ENCODE data around the gene CTRB1.

The CTRB1 gene

DNA sequence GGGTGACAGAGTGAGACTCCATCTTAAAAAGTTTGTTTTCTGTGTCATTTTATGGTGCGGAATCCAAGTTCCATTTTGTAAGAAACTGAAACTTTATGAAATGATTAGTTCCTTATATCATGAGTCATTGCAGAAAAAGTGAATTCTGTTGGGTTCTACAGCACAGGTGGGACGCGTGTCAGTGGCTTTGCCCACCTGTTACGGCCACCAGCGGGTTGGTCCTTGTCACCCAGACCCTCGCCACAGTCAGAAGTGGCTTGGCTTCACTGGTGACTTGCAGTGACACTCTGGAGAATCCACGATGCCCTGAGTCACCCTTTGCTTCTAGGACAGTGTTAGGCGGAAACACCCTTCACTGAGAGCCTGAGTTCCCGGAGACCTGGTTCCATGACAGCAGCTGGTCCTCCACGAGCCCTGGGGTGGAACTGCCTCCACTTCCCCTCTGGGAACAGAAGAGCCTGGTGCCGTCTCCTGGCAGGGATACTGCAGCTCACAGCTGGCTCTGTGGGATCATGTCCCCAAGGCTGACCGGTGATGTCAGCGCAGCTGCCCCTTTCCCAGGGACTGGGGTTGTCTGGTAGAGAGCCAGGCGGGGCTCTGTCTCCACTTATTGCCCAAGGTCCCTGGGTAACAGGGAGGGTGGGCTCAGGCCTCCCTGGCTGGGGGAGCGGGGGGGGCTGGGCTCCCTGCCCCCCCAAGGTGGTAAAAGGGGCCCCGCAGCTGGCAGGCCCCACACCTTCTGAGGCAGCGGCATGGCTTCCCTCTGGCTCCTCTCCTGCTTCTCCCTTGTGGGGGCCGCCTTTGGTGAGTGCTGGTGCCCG, at the start of gene CTRB1:
TSS of gene CTRB1 (plus strand) at position 733 of the 821 bp plus-strand sequence. CDS start at position 753, 20 bp downstream.
- no peak for DNase-seq

DNA sequence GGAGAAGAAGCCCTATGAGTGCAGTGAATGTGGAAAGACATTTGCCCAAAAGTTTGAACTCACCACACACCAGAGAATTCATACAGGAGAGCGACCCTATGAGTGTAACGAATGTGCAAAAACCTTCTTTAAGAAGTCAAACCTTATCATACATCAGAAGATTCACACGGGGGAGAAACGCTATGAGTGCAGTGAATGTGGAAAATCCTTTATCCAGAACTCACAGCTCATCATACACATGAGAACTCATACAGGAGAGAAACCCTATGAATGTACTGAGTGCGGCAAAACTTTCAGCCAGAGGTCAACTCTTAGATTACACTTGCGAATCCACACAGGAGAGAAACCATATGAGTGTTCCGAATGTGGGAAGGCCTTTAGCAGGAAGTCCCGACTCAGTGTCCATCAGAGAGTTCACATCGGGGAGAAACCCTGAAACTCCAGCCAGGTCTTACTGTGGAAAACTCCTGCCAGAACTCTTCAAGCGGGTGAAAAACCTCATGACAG, 48.8 kb upstream of the CTRB1 start:
- DNase-seq = no peak

DNA sequence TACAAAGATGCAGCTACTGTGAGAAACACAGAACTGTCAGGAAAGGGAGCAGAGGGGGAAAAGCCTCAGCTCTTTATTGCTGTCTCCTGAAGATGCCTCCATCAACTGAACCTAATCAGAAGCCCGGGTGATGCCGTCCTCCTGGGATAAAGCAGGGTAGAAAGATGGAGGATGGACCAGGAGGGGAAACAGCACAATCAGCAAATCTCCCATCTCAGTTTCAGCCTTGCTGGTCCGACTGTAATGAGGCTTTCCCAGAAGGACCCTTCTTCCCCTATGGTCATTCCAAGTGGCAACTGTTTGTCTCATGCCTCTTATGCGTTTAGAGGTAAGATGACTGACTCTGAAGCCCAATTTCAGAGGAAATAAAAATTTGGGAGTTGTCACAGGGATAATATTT, 46.2 kb upstream of the CTRB1 start:
- DNase-seq = no peak

DNA sequence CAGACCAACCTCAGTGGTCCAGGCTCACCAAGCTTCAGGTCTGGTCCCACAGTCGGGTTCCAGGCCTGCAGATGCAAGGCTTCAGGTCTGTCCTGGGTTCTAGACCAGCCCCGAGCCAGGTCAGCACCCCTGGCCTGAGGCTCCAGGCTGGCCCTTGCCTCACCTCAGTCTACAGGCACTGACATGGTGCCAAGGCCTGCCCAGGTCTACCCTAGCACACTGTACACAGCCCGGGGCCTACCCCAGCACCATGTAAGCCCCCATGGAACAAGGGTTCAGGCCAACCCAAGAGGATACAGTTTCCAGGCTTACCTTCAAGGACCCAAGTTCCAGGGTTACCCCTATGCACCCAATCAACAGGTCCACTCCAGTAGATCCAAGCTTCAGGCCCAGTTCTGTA, 43.7 kb upstream of the CTRB1 start:
- no peak for DNase-seq

DNA sequence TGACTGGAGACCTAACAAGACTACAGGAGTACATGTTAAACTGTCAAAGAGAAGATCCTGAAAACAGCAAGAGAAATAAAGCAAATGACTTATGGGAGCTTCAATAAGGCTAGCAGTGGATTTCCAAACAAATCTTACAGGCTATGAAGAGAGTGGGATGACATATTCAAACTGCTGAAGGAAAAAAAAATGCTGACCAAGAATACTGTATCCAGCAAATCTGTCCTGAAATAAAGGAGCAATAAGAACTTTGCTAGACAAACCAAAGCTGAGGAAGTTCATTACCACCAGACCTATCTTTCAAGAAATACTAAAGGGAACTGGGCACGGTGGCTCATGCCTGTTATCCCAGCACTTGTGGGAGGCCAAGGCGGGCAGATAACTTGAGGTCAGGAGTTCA, 41.9 kb upstream of the CTRB1 start:
- DNase-seq = no peak

DNA sequence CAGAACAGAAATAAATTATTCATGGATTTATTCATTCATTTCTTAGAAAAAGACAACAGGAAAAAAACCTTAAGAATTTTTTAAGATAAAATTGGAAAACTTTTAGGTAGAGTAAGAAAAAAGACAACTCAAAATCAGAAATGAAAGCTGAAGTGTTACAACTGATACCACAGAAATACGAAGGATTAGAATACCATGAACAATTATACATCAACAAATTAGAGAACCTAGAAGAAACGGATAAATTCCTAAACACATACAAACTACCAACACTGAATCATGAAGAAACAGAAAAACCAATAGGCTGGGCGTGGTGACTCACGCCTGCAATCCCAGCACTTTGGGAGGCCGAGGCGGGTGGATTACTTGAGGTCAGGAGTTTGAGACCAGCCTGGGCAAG, 39.6 kb upstream of the CTRB1 start:
- no peak for DNase-seq

DNA sequence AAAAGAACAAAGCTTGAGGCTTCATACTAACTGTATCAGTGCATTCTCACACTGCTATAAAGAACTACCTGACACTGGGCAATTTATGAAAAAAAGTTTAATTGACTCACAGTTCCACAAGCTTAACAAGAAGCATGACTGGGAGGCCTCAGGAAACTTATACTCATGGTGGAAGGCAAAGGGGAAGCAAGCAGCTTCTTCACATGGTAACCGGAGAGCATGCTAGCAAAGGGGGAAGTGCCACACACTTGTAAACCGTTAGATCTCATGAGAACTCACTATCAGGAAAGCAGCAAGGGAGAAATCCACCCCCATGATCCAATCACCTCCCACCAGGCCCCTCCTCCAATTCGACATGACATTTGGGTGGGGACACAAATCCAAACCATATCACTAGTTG, 37.2 kb upstream of the CTRB1 start:
- DNase-seq = no peak

DNA sequence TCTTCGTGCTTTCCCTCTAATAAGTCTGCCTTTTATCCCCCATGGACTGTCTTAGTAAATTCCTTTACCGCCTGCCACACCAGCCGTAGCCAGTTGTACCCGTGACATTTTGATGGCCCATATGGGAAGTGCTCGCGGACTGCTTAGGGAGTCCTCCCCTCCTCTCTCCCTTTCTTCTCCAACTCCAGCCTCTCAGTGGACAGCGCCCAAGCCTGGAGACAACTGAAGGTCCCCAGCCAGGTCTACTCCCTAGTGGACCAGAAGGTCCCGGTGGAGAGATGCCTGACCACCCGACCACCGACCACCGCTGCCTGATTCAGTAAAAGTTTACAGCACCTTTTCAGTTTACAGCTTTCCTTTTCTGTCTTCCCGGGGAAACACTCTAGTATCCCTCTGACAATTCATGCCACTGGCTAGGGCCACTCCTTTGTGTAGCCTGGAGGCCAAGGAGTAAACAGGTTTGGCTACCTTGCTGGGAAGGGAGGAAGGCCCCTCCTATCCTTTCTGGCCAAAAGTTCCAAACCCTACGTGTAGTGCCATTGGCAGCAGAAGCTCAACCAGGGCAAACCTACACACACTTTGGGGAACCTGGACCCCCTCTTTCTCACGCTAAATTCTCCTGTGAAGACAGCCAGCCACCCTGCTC, 29.8 kb upstream of the CTRB1 start:
- DNase-seq = no peak

DNA sequence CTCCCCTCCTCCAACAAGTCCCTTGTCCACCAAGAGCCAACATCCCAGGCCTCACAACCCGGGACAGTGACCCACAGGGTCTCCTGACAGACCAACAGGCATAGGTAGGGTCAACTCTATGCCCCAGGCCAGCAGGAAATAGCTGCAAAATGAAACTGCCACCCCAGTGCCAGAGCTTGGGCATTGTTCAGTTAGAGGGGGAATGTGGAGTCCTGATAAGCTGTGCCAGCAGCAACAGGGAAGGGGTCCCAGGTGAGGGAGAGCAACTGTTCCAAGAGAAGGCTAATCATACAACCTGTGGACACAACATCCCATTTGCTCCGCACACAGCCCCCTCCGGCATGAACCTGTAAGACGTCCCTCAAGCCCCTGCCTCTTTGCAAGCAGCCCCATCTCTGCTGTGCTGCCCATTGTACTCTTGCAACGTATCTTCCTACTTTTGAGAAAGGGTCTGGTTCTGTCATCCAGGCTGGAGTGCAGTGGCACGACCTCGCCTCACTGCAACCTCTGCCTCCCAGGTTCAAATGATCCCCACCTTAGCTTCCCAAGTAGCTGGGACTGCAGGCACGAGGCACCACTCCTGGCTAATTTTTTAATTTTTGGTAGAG, 29.0 kb upstream of the CTRB1 start:
- DNase-seq = no peak

DNA sequence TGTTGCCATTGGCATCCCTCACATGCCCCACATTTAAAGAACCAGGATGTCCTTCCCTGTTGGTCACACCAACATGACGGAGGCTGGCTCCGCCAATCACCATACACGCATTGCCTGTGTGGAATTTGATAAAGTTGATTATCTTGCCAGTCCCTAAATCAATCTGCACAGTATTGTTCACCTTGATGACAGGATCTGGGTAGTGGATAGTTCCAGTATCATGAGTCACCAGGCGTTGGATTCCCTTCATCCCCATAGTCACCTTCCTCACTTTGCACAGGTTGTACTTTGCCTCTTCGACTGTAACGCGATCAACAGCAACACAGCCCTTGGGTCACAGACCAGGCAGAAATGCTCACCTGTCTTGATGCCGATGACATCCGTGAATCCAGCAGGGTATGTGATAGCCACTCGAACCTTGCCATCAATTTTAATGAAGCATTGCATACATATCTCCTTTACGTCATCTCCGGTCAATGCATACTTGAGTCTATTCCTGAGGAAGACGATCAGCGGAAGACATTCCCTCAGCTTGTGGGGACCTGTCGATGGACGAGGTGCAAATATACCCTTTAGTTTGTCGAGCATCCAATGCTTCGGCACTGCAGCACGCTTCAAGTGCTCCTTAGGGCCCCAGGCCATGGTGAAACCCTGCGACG, 26.1 kb upstream of the CTRB1 start:
- no peak for DNase-seq

DNA sequence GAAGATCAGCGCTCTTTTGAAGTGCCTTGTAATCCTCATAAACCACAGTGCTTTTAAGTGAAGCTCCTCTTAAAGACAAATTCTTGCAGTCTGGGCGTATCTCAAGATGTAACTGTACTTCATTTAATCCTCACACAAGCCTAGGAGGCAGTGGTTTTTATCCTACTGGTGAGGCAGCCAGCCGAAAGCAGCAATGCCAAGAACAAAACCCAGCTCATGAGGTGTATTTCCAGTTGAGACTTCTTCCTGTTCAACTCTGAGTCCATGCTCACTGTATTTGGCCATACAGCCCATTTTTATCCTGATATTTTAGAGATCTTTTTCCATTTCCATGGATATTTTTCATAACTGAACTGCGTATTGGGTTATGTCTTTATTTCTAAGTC, 25.5 kb upstream of the CTRB1 start:
- no peak for DNase-seq

DNA sequence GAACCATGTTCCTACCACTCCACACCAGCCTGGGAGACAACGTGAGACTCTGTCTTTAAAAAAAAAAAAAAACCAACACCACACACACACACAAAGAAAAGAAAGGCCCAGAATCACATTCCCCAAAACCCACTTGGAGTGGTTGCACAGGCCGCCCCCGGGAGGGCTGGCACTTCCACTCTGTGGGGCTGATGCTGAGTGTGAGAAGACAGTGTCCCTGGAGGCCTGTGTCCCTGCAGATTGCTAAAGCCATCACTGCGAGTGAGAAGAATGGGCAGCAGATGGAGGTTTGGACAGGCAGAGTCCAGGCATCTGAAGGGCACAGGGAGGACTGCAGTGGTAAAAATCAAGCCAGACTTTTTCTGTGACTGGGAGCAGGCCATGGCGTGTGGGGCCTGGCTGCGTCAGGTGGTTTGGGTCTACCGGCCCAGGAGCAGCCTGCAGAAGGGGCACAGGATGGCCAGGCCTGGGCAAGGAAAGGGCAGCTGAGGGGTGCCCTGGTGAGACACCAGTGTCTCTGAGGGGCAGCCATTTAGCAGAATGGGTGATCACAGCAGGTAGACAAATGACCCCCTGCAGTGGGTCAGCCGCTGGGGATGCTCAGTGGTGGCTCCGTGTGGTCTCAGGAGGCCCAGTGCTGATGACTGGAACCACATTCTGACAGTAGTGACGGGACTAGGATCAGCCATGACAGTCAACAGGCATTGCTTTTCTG, 24.9 kb upstream of the CTRB1 start:
- no peak for DNase-seq

DNA sequence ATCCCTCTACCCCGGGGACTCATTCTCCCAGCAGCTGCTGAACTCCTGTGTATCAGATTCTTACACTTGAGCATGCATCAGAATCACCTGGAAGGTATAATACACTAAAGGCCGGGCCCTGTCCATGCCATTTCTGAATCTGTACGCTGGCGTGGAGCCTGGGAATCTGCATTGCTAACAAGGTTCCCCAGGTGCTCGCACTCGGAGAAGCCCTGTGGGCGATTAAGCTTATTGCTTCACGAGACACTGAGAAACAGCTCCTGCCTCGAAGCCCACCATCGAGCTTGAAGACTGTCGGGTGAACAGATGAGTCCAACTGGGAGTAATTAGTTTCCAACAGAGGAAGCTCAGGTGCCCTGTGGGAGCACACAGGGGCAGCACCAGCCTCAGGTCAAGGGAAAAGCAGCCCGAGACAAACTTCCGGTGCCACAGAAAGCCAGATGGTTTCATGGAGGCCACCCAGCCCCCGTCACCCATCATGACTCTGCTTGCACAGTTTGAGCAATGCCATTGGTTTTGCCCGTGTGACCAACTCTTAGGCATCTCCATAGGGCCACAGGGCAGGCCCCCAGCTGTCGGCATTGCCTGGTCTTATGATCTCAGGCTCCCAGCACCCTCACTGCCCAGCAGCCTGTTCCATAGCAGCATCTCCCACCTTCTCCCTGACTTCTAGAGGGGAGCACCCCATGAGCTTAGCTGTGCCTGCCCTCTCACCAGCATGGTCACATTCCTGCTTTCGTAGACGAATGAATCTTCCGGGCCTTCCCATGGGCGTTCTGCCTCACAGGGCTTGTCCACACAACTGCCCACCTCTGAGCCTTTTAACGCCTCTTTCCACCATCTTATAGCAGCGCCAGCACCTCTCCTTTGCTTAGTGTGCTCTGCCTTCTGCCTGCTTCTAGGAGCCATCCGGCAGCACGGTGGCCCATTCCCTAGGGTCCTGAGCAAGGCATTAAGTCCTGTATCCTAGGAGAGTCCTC, 22.7 kb upstream of the CTRB1 start:
- no peak for DNase-seq

DNA sequence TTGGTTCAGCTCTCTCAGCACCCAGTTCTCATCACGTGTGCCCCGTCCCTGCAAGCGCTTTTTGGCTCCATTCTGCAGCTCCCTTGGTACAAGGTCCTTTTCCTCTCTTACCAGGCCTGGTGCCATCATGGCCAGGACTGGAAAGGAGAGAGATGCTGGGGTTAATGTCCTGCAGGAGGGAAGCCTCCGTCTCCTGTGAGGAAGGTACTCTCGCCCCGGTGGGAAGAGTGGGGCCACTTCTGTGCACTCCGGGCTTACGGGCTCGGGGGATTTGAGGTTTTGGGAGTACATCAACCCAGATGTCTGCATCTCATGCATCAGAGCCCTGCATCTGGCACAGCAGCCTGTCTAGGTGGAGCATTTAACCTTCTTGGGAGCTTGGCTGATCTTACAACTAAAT, 22.0 kb upstream of the CTRB1 start:
- DNase-seq = no peak

DNA sequence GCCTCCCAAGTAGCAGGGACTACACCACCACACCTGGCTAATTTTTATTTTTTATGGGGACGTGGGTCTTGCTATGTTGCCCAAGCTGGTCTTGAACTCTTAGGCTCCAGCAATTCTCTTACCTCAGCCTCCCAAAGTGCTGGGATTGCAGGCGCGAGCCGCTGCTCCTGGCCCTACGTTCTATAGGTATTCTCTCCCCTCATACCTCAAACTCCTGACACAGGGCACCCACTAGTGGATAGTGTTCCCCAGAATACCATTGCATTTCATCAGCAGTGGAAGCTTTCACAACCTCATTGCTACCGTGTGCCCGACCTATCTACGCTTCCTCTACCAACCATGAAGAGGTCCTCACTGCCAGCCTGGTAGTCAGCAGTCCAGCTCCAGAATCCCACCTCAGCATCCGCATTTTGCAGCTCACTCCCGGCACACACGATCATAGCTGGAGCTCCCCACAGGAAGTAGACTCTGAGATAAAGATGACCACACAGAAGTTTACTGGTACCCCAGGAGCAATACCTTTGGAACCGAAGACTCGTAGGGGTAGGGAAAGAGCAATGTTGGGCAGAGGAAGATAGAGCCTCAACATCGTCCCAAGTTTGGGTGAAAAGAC, 21.2 kb upstream of the CTRB1 start:
- no peak for DNase-seq

DNA sequence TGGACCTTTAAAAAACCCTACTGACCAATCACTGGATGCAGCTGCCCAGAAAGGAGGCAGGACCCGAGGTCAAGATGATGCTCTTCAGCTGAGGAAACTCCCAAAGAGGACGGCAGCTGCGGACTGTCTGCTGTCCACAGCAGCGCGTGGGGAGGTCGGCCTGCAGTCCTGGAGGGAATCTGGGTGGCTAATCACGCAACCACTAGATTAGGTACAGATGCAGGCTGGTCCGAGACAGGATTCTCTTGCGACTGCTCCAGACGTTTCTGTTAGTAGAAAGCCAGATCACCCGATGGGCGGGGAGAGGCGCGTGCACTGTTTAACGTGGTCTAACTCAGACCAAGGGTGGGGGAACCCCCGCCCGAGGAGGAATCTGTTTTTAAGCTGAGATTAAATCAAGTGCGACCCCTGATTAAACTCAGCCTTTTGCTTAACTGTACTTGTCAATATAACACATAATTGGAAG, 20.6 kb upstream of the CTRB1 start:
- DNase-seq = no peak

DNA sequence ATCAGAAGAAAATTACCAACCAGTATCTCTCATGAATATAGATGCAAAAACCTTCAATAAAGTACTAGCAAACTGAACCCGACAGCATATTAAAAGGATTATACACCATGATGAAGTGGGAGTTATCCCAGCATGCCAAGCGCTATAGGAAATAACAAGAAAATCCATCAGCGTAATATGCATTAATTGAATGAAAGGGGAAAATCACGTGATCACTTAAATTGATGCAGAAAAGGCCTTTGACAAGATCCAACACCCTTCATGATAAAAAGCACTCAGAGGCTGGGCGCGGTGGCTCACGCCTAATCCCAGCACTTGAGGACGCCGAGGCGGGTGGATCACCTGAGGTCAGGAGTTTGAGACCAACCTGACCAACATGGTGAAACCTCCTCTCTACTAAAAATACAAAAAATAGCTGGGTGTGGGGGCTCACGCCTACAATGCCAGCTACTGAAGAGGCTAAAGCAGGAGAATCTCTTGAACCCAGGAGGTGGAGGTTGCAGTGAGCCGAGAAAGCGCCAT, 16.7 kb upstream of the CTRB1 start:
- DNase-seq = no peak

DNA sequence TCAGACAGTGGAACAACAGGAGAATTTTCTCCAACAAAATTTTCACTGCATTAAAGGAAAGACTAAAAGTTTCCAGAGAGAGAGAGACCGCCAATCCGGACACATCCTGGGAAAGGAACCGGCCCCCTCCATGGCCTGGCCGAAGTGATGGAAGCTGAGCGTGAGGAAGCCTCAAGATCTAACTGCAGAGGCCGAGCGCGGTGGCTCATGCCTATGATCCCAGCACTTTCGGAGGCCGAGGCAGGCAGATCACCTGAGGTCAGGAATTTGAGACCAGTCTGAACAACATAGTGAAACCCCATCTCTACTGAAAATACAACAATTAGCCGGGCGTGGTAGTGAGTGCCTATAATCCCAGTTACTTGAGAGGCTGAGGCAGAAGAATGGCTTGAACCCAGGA, 15.7 kb upstream of the CTRB1 start:
- no peak for DNase-seq

DNA sequence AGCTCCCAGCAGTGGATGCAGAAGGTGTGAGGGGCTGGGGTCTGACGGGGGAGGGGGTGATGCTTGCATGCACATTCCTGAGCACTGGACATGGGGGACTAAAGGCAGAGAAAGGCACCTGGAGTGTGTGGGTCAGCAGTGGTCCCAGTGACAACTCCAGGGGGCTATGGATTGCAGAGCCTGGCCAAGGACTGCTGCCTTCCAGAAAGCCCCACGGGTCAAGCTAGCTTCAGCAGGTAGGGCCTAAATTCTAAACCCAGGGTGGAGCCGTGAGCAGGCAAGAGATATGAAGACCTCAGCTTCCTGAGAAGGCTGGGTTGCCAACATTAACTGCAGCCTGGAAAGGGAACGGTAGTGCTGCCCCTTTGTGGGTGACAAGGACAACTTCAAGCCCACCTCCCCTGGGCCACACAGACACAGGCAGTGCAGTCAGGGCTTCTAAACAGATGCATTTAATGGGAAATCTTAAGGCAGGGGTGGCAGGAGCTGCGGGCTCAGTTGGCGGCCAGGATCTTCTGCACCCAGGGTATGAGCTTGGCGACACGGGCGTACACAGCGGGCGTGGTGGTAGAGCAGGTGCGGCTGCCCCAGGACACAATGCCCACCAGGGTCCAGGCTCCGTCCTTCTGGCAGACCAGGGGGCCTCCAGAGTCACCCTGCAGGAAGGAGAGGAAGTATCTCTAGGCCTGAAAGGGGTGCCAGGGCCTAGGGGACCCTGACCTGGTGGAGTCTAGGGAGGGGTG, 14.9 kb upstream of the CTRB1 start:
- DNase-seq = no peak

DNA sequence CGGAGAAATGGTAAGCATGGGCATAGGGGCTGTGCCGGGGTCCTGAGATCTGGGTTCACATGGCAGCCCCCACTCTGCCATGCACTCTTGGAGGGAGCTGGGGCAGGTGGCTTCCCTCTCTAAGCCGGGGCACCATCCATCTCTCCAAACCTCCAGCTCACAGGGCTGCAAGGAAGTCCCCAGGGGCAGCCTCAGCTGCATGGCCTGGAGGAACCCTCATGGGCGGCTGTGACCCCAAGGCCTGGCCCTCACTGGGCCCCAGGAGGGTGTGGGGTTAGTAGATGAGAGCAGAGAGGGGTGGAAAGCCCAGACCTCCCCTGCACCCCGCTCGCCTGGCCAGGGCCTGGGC, 14.4 kb upstream of the CTRB1 start:
- no peak for DNase-seq
